K562 (cell line): Measurements from ENCODE around the gene NHS. TPM values are rescaled to one million over a fixed set of nuclear protein-coding genes. Genes with fewer than 3 reads are reported as not detected.

Experiments
- ATAC-seq: fragments of 200-7000 bp; cut with Tn5 transposase; 3 replicates; pipeline ENCODE4 v1.9.1; 2020; ENCODE audit warnings: moderate library complexity
- BruUV-seq: library from RNA; stranded (reverse); fragments of 400-500 nt; replicated peaks from 2 replicates; lab custom pipeline; 2021; lab: Mats Ljungman, UMichigan
- CTCF ChIA-PET: fragments of 300-600 bp; formaldehyde crosslinking; extraction: SDS; loops from one replicate; lab custom pipeline; 2021; ENCODE audit warnings: low intra/inter-chr PET ratio; lab: Yijun Ruan, JAX
- POLR2A ChIA-PET: fragments of 300-600, 350-650 bp; sonication (Branson Sonifier 250); formaldehyde crosslinking; extraction: SDS; loops from one replicate; lab custom pipeline; 2021; ENCODE audit warnings: antibody characterized with exemption, inconsistent platforms; lab: Yijun Ruan, JAX
- DNase-seq, 4 experiments: peaks; one replicate each; pipeline versions ENCODE4 v3.0.0 to v3.0.0-alpha.2; 2011 to 2018; ENCODE audit warnings: low spot score in 3 of 4, mixed read lengths in 3 of 4; ENCODE audit errors: extremely low read depth in 1 of 4
- FAIRE-seq: peaks from 2 replicates; lab custom pipeline; 2011; peaks lifted over from hg19 to GRCh38; lab: Jason Lieb, UNC
- H2AFZ ChIP-seq: 2 replicates; pipeline ENCODE4 v1.6.0; 2011; ENCODE audit warnings: low read depth, low read length, control low read depth, inconsistent platforms
- H3K27ac ChIP-seq: fragments of 200-600 bp; 3 replicates; pipeline ENCODE4 v1.8.0; 2011; ENCODE audit warnings: low read depth, mild to moderate bottlenecking, control low read depth, inconsistent platforms, low read length, moderate library complexity, mixed read lengths; ENCODE audit errors: extremely low read depth
- H3K27me3 ChIP-seq, 2 experiments: fragments of 300-600 bp in 1 of 2; 2 replicates in 1 of 2; 3 replicates in 1 of 2; pipeline versions ENCODE4 v1.6.0 to v1.8.0; 2011; ENCODE audit warnings: inconsistent platforms in 2 of 2, low read length in 2 of 2, mild to moderate bottlenecking in 1 of 2, mixed read lengths in 1 of 2, moderate library complexity in 1 of 2; ENCODE audit not compliant: control insufficient read depth in 2 of 2, insufficient read depth in 2 of 2
- H3K36me3 ChIP-seq: fragments of 300-600 bp; 3 replicates; pipeline ENCODE4 v1.8.0; 2011; ENCODE audit warnings: mild to moderate bottlenecking, low read length, inconsistent platforms; ENCODE audit not compliant: control insufficient read depth, insufficient read depth
- H3K4me1 ChIP-seq, 2 experiments: fragments of 200-600 bp in 1 of 2; replicated peaks in 1 of 2; 2 replicates in 1 of 2; 3 replicates in 1 of 2; pipeline versions ENCODE4 v1.5.1 to v1.8.0; 2011; ENCODE audit warnings: inconsistent platforms in 2 of 2, low read length in 2 of 2, mild to moderate bottlenecking in 1 of 2, mixed read lengths in 1 of 2, moderate library complexity in 1 of 2; ENCODE audit not compliant: control insufficient read depth in 2 of 2, insufficient read depth in 2 of 2
- H3K4me2 ChIP-seq: 2 replicates; pipeline ENCODE4 v1.6.1; 2011; ENCODE audit warnings: low read length, control low read depth, inconsistent platforms, mixed read lengths; ENCODE audit not compliant: insufficient read depth
- H3K4me3 ChIP-seq: fragments of 200-600 bp; sonication (generic), shearing (Covaris generic); 2 replicates; pipeline ENCODE4 v1.5.1; 2016; ENCODE audit warnings: control low read depth, inconsistent platforms
- H3K79me2 ChIP-seq: fragments of 200-600 bp; 3 replicates; pipeline ENCODE4 v1.8.0; 2011; ENCODE audit warnings: low read length, inconsistent platforms; ENCODE audit not compliant: control insufficient read depth, insufficient read depth
- H3K9ac ChIP-seq, 2 experiments: 2 replicates each; pipeline versions ENCODE4 v1.6.0 to v1.6.1; 2011; ENCODE audit warnings: low read depth in 2 of 2, low read length in 2 of 2, control low read depth in 1 of 2, inconsistent platforms in 1 of 2, mild to moderate bottlenecking in 1 of 2, mixed read lengths in 1 of 2; ENCODE audit not compliant: insufficient read depth in 1 of 2
- H3K9me1 ChIP-seq: one replicate; pipeline ENCODE4 v1.6.0; 2011; ENCODE audit warnings: inconsistent platforms, mild to moderate bottlenecking, low read length, moderate library complexity; ENCODE audit not compliant: control insufficient read depth, insufficient read depth
- H3K9me3 ChIP-seq: replicated peaks from 2 replicates; pipeline ENCODE4 v1.5.1; 2011; ENCODE audit warnings: low read depth, low read length, inconsistent platforms; ENCODE audit not compliant: control insufficient read depth, insufficient read depth
- H4K20me1 ChIP-seq: replicated peaks from 2 replicates; pipeline ENCODE4 v1.6.1; 2011; ENCODE audit warnings: low read length, inconsistent platforms, mixed read lengths; ENCODE audit not compliant: control insufficient read depth, insufficient read depth
- BCLAF1 ChIP-seq, 2 experiments: fragments of 450-650 bp in 1 of 2; IDR thresholded peaks; 2 replicates each; pipeline ENCODE4 v1.6.1; 2011 to 2017; ENCODE audit warnings: low read depth in 2 of 2, antibody characterized with exemption in 1 of 2, borderline replicate concordance in 1 of 2, low read length in 1 of 2, mild to moderate bottlenecking in 1 of 2, mixed read lengths in 1 of 2; ENCODE audit not compliant: control insufficient read depth in 1 of 2
- CBFA2T2 ChIP-seq: fragments of 450-650 bp; conservative IDR thresholded peaks from 2 replicates; pipeline ENCODE4 v1.6.1; 2017; ENCODE audit warnings: mild to moderate bottlenecking
- ELK1 ChIP-seq: sonication (generic); formaldehyde crosslinking; IDR thresholded peaks from 2 replicates; pipeline ENCODE4 v1.8.1; 2022; ENCODE audit warnings: missing genetic modification reagents
- GATAD2A ChIP-seq: fragments of 450-650 bp; IDR thresholded peaks from 2 replicates; pipeline ENCODE4 v1.6.1; 2017
- HNRNPLL ChIP-seq: fragments of 200-400 bp; formaldehyde crosslinking; IDR thresholded peaks from 2 replicates; pipeline ENCODE4 v1.6.1; 2017; ENCODE audit warnings: low read length, low read depth, mild to moderate bottlenecking; ENCODE audit not compliant: poor library complexity, severe bottlenecking
- KLF1 ChIP-seq: fragments of 450-650 bp; IDR thresholded peaks from 2 replicates; pipeline ENCODE4 v1.6.1; 2016; ENCODE audit warnings: missing genetic modification characterization, missing compliant biosample characterization
- PRMT5 ChIP-seq: sonication (generic); formaldehyde crosslinking; IDR thresholded peaks from 2 replicates; pipeline ENCODE4 v1.5.0; 2020; ENCODE audit warnings: missing genetic modification reagents
- RBM25 ChIP-seq: fragments of 200-400 bp; formaldehyde crosslinking; IDR thresholded peaks from 2 replicates; pipeline ENCODE4 v1.6.1; 2018; ENCODE audit warnings: low read length, low read depth, moderate library complexity; ENCODE audit not compliant: severe bottlenecking
- SOX6 ChIP-seq: fragments of 450-650 bp; IDR thresholded peaks from 2 replicates; pipeline ENCODE4 v1.6.1; 2014; ENCODE audit warnings: mild to moderate bottlenecking
- SRSF7 ChIP-seq: fragments of 200-400 bp; formaldehyde crosslinking; optimal IDR thresholded peaks from 2 replicates; pipeline ENCODE3; 2017; ENCODE audit warnings: mild to moderate bottlenecking, low read depth, low read length
- XRCC5 ChIP-seq: fragments of 200-400 bp; formaldehyde crosslinking; IDR thresholded peaks from 2 replicates; pipeline ENCODE4 v1.6.1; 2017; ENCODE audit warnings: low read depth, mild to moderate bottlenecking, low read length
- ZNF146 ChIP-seq: IDR thresholded peaks from one replicate; pipeline ENCODE4 v1.6.1; 2018; ENCODE audit warnings: missing compliant biosample characterization; ENCODE audit not compliant: unreplicated experiment
- ZNF197 ChIP-seq: fragments of 200-800 bp; sonication (Bioruptor generic); IDR thresholded peaks from 2 replicates; pipeline ENCODE4 v1.6.1; 2016; ENCODE audit warnings: low read depth, missing genetic modification characterization, missing compliant biosample characterization
- ZNF639 ChIP-seq, 2 experiments: fragments of 200-800 bp in 1 of 2; sonication (Bioruptor generic) in 1 of 2; sonication (generic) in 1 of 2; formaldehyde crosslinking in 1 of 2; IDR thresholded peaks in 1 of 2; conservative IDR thresholded peaks in 1 of 2; 2 replicates each; pipeline versions ENCODE4 v1.5.0 to v1.6.1; 2016 to 2020; ENCODE audit warnings: missing compliant biosample characterization in 1 of 2, missing genetic modification characterization in 1 of 2, missing genetic modification reagents in 1 of 2
- ZNF699 ChIP-seq: fragments of 250-450 bp; sonication (Bioruptor Pico); IDR thresholded peaks from 2 replicates; pipeline ENCODE4 v1.8.0; 2021; ENCODE audit warnings: mild to moderate bottlenecking, moderate library complexity; ENCODE audit not compliant: insufficient replicate concordance
- WGBS: fragments of 100-300 bp; shearing (Covaris generic); methylation state at CpG from one replicate; pipeline ENCODE4 v1.1.6; 2016; ENCODE audit warnings: low coverage, mixed read lengths; ENCODE audit not compliant: insufficient coverage; ENCODE audit errors: missing lambda C conversion rate; 5-methylcytosine and 5-hydroxymethylcytosine counted together
- in situ Hi-C: fragments of 300-500 bp; cut with MboI; formaldehyde crosslinking; loops from 4 replicates; pipeline ENCODE4 v1.15.0; 2018; ENCODE audit warnings: inconsistent platforms, mixed read lengths
- intact Hi-C: fragments of 100-400 bp; cut with micrococcal nuclease; formaldehyde crosslinking; loops from 2 replicates; pipeline ENCODE4 v1.14.2; 2022
- polyA plus RNA-seq, 8 experiments: library from polyadenylated mRNA; depleted of rRNA in 4 of 8; stranded (reverse) in 5 of 8; unstranded in 3 of 8; fragments of >200 nt; fragmentation: Nextera tagmentation in 2 of 8; fragmentation: Illumina TruSeq in 1 of 8; extraction: Ambion mirVana in 2 of 8; extraction: Trizol in 1 of 8; gene quantifications; 2 replicates each; pipeline versions ENCODE4 v1.2.1 to v1.2.3, GENCODE V29; 2011 to 2014; ENCODE audit warnings: inconsistent platforms in 1 of 8, missing spikeins in 1 of 8
- total RNA-seq, 7 experiments: library from RNA; depleted of rRNA in 6 of 7; stranded (reverse); fragments of >200 nt in 6 of 7; fragmentation: Illumina TruSeq in 2 of 7; extraction: Trizol in 2 of 7; gene quantifications; 2 replicates each; pipeline versions ENCODE4 v1.2.1 to v1.2.3, GENCODE V29; 2011 to 2021; ENCODE audit warnings: low replicate concordance in 1 of 7

NHS gene
- total and polyA plus RNA-seq, 9 of the 15 experiments (the other 6 are each of a cell fraction or from before 2014, with no cell fraction given), result 0.02 TPM; not detected in 8

- TF ChIP-seq ZNF639 (CRISPR knock-in tag; conservative IDR thresholded peaks at IDR 0.05 in 1 of 2, IDR thresholded peaks at IDR 0.05 in 1 of 2) (no peak), RBM25 (no peak), CBFA2T2 (no peak), SRSF7 (no peak)
Observed at GRCh38 chrX:17725181-17725580, 350.2 kb downstream of the NHS start (continued).

- POLR2A ChIA-PET, result interaction anchor here (0.6 to 0.8 kb wide), 2 partner anchors 285 to 787 kb away, joined by 3 read pairs; no protein-coding TSS in a partner anchor
- TF ChIP-seq ZNF699 (CRISPR knock-in tag), result no peak
- TF ChIP-seq ELK1 (CRISPR knock-in tag), result no peak
- TF ChIP-seq KLF1, result no peak
- TF ChIP-seq ZNF197 (CRISPR knock-in tag), result no peak
- TF ChIP-seq XRCC5, result no peak
- TF ChIP-seq SOX6, result no peak
- TF ChIP-seq HNRNPLL, result no peak
- no peak for TF ChIP-seq BCLAF1 (IDR thresholded peaks at IDR 0.05; ENCODE audit: borderline replicate concordance in 1 of 2, control insufficient read depth in 1 of 2, low read depth in 2 of 2, low read length in 1 of 2)
- TF ChIP-seq ZNF146 (CRISPR knock-in tag), result no peak
- TF ChIP-seq PRMT5 (CRISPR knock-in tag), result no peak
- no peak for TF ChIP-seq GATAD2A
Observed at GRCh38 chrX:17732138-17732783, 357.3 kb downstream of the NHS start.

More at GRCh38 chrX:17732138-17732783, 357.3 kb downstream of the NHS start:
- H3K79me2 ChIP-seq, result no peaks in the 10 kb centered on the region
- in situ Hi-C loops (no loop called here), intact Hi-C loops (no loop called here)
- no peak overlapping the region for H3K4me3 ChIP-seq
- peaks cover 0 to 8% of the 10 kb centered on the region in 2 experiments; a peak in 1 of 5 replicates for H3K27me3 ChIP-seq
- 0% methylated on average over 12 of the region's 16 CpGs for WGBS
- H3K9ac ChIP-seq, result no peak overlapping the region
- H3K9me3 ChIP-seq, result no peaks in the 10 kb centered on the region
- no peaks in the 10 kb centered on the region; a peak in 1 of 5 replicates for H3K4me1 ChIP-seq
- FAIRE-seq, result no peak
- H2AFZ ChIP-seq, result no peak overlapping the region
- H3K36me3 ChIP-seq, result no peaks in the 10 kb centered on the region
- no peaks in the 10 kb centered on the region for H4K20me1 ChIP-seq
- no peak overlapping the region for H3K4me2 ChIP-seq
- H3K9me1 ChIP-seq, result no peaks in the 10 kb centered on the region
- CTCF ChIA-PET, result no interaction called here
- no TSS peak for BruUV-seq
- no peak overlapping the region for H3K27ac ChIP-seq
- no peak for ATAC-seq
- no peak for DNase-seq
